ENCODE data around the gene MUC12. TPM values are rescaled to one million over a fixed set of nuclear protein-coding genes. Genes with fewer than 3 reads are reported as not detected.

Gene MUC12
- total RNA-seq, 2 experiments from 2014 or later = 0.39 to 0.60 TPM

DNA sequence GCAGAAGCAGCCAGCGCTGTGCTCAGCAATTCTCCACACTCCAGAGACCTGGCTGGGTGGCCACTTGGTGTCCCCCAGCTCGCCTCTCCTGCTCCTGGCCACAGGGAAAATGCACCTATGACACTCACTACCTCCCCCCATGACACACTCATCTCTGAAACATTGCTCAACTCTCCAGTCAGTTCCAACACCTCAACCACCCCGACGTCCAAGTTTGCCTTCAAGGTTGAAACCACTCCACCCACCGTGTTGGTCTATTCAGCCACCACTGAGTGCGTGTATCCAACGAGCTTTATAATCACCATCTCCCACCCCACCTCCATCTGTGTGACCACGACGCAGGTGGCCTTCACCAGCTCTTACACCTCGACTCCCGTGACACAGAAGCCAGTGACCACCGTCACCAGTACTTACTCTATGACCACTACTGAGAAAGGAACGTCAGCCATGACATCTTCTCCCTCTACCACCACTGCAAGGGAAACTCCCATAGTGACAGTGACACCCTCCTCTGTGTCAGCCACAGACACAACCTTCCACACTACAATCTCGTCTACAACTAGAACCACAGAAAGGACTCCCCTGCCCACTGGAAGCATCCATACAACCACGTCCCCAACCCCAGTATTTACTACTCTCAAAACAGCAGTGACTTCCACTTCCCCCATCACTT, 17.3 kb upstream of the MUC12 start:
- TF ChIP-seq, protein P1, sequence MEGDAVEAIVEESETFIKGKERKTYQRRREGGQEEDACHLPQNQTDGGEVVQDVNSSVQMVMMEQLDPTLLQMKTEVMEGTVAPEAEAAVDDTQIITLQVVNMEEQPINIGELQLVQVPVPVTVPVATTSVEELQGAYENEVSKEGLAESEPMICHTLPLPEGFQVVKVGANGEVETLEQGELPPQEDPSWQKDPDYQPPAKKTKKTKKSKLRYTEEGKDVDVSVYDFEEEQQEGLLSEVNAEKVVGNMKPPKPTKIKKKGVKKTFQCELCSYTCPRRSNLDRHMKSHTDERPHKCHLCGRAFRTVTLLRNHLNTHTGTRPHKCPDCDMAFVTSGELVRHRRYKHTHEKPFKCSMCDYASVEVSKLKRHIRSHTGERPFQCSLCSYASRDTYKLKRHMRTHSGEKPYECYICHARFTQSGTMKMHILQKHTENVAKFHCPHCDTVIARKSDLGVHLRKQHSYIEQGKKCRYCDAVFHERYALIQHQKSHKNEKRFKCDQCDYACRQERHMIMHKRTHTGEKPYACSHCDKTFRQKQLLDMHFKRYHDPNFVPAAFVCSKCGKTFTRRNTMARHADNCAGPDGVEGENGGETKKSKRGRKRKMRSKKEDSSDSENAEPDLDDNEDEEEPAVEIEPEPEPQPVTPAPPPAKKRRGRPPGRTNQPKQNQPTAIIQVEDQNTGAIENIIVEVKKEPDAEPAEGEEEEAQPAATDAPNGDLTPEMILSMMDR (IDR thresholded peaks at IDR 0.05) = no peak
- no peak overlapping the region for H3K4me3 ChIP-seq (ENCODE audit: low read length)
- no peak overlapping the region for H3K27ac ChIP-seq (ENCODE audit: low read depth in 1 of 2, low read length in 2 of 2)
- ChIA-PET POLR2A (no interaction called here), CTCF (no interaction called here)
- intact Hi-C loops (cut with DNase I, micrococcal nuclease) = no loop called here
- Mint-ChIP-seq H3K27ac (no peak overlapping the region), H3K27me3 (peaks cover 15% of the 10 kb centered on the region), H3K9me3 (no peaks in the 10 kb centered on the region), H3K36me3 (ENCODE audit: low read depth) (no peaks in the 10 kb centered on the region), H3K4me1 (ENCODE audit: low read depth) (no peaks in the 10 kb centered on the region), H3K4me3 (no peak overlapping the region)
- DNase-seq (no peak), ATAC-seq (ENCODE audit: poor library complexity) (no peak)
- H3K4me1 ChIP-seq (ENCODE audit: insufficient read depth, low read length) = peaks cover 5% of the 10 kb centered on the region
- H3K9me3 ChIP-seq (ENCODE audit: control insufficient read depth in 1 of 2, insufficient read depth in 1 of 2, low read length in 2 of 2) = peaks cover 0 to 12% of the 10 kb centered on the region in 2 experiments
- peaks cover 45 to 48% of the 10 kb centered on the region in 2 experiments for H3K27me3 ChIP-seq (ENCODE audit: control insufficient read depth in 1 of 2, insufficient read depth in 2 of 2, low read length in 2 of 2)
- H3K36me3 ChIP-seq (ENCODE audit: insufficient read depth, low read length) = no peaks in the 10 kb centered on the region

GRCh38 chr7:100952641-100953040, 16.7 kb upstream of the MUC12 start:
- no peaks in the 10 kb centered on the region for H3K4me1 Mint-ChIP-seq (ENCODE audit: low read depth)
- H3K27ac Mint-ChIP-seq = no peak overlapping the region
- ATAC-seq (ENCODE audit: poor library complexity) (no peak), DNase-seq (no peak)
- Histone ChIP-seq H3K9me3 (ENCODE audit: control insufficient read depth in 1 of 2, insufficient read depth in 1 of 2, low read length in 2 of 2) (peaks cover 0 to 12% of the 10 kb centered on the region in 2 experiments), H3K36me3 (ENCODE audit: insufficient read depth, low read length) (no peaks in the 10 kb centered on the region), H3K4me1 (ENCODE audit: insufficient read depth, low read length) (peaks cover 5% of the 10 kb centered on the region), H3K4me3 (ENCODE audit: low read length) (no peak overlapping the region), H3K27ac (ENCODE audit: low read depth in 1 of 2, low read length in 2 of 2) (no peak overlapping the region), H3K27me3 (ENCODE audit: control insufficient read depth in 1 of 2, insufficient read depth in 2 of 2, low read length in 2 of 2) (peaks cover 45 to 48% of the 10 kb centered on the region in 2 experiments)
- intact Hi-C loops (cut with DNase I, micrococcal nuclease) = no loop called here
- ChIA-PET POLR2A (no interaction called here), CTCF (no interaction called here)
- no peaks in the 10 kb centered on the region for H3K36me3 Mint-ChIP-seq (ENCODE audit: low read depth)
- H3K27me3 Mint-ChIP-seq = peaks cover 15% of the 10 kb centered on the region
- no peaks in the 10 kb centered on the region for H3K9me3 Mint-ChIP-seq
- TF ChIP-seq, protein P1 (IDR thresholded peaks at IDR 0.05) = no peak
- H3K4me3 Mint-ChIP-seq = no peak overlapping the region

GRCh38 chr7:100957832-100958421, 11.4 kb upstream of the MUC12 start:
- intact Hi-C loops (cut with DNase I, micrococcal nuclease) = no loop called here
- Mint-ChIP-seq H3K4me3 (no peak overlapping the region), H3K36me3 (ENCODE audit: low read depth) (no peaks in the 10 kb centered on the region), H3K27ac (no peak overlapping the region), H3K9me3 (no peaks in the 10 kb centered on the region), H3K27me3 (peaks cover 3% of the 10 kb centered on the region), H3K4me1 (ENCODE audit: low read depth) (no peaks in the 10 kb centered on the region)
- DNase-seq (peak in 1 of 14 experiments; percentile 20), ATAC-seq (ENCODE audit: poor library complexity) (no peak)
- CTCF ChIA-PET = interaction anchor here (0.9 to 1.1 kb wide), 2 partner anchors 8 to 101 kb away, joined by 3 to 7 read pairs; no protein-coding TSS in a partner anchor
- no peaks in the 10 kb centered on the region for H3K9me3 ChIP-seq (ENCODE audit: control insufficient read depth in 1 of 2, insufficient read depth in 1 of 2, low read length in 2 of 2)
- H3K27me3 ChIP-seq (ENCODE audit: control insufficient read depth in 1 of 2, insufficient read depth in 2 of 2, low read length in 2 of 2) = peaks cover 20 to 26% of the 10 kb centered on the region in 2 experiments
- no peak overlapping the region for H3K27ac ChIP-seq (ENCODE audit: low read depth in 1 of 2, low read length in 2 of 2)
- TF ChIP-seq, protein P1 (IDR thresholded peaks at IDR 0.05) = no peak
- H3K4me1 ChIP-seq (ENCODE audit: insufficient read depth, low read length) = no peaks in the 10 kb centered on the region
- POLR2A ChIA-PET = interaction anchor here (0.6 kb wide), 1 partner anchor 30 kb away, joined by 3 read pairs; no protein-coding TSS in a partner anchor
- H3K4me3 ChIP-seq (ENCODE audit: low read length) = no peak overlapping the region
- H3K36me3 ChIP-seq (ENCODE audit: insufficient read depth, low read length) = no peaks in the 10 kb centered on the region
